Large intestine (tissue), 3 donors: ENCODE results near the gene POLR2F. TPM values are rescaled to one million over a fixed set of nuclear protein-coding genes. Genes with fewer than 3 reads are reported as not detected.

Experiments
- DNase-seq, 2 donors: peaks; one replicate each; pipeline versions ENCODE4 v3.0.0 to v3.0.0-alpha.2; 2013
- H3K27ac ChIP-seq: one replicate; pipeline ENCODE4 v1.5.1; 2013; ENCODE audit warnings: low read length
- H3K27me3 ChIP-seq: 2 replicates; pipeline ENCODE4 v1.6.1; 2013; ENCODE audit warnings: low read length; ENCODE audit not compliant: control insufficient read depth, insufficient read depth
- H3K36me3 ChIP-seq: 2 replicates; pipeline ENCODE4 v1.6.1; 2013; ENCODE audit warnings: low read length; ENCODE audit not compliant: control insufficient read depth, insufficient read depth
- H3K4me1 ChIP-seq: one replicate; pipeline ENCODE4 v1.6.1; 2013; ENCODE audit warnings: low read length; ENCODE audit not compliant: control insufficient read depth, insufficient read depth
- H3K4me3 ChIP-seq: one replicate; pipeline ENCODE4 v1.5.1; 2013; ENCODE audit warnings: low read length
- H3K9me3 ChIP-seq: one replicate; pipeline ENCODE4 v1.6.1; 2013; ENCODE audit warnings: mild to moderate bottlenecking, low read depth, low read length, moderate library complexity; ENCODE audit not compliant: control insufficient read depth
- WGBS: methylation state at CpG from one replicate; pipeline ENCODE4 v1.1.5; 2013; ENCODE audit warnings: low lambda C conversion rate; ENCODE audit not compliant: insufficient coverage; 5-methylcytosine and 5-hydroxymethylcytosine counted together
- polyA plus RNA-seq: library from polyadenylated mRNA; unstranded; fragments of 120-200 nt; gene quantifications from one replicate; pipeline ENCODE4 v1.2.1, GENCODE V29; 2013

The POLR2F gene
- polyA plus RNA-seq, 1 donor, result 62.8 TPM

- DNase-seq, result peak; percentile 70 to 77
- peaks cover 16% of the 10 kb centered on the region for H3K27me3 ChIP-seq
- no peak overlapping the region for H3K4me3 ChIP-seq
- peak overlapping the region; percentile 69 for H3K27ac ChIP-seq
- WGBS, result no CpG with 5 or more reads among the region's 6 CpGs
- H3K4me1 ChIP-seq, result peaks cover 27% of the 10 kb centered on the region
- H3K36me3 ChIP-seq, result no peaks in the 10 kb centered on the region
- peaks cover 6% of the 10 kb centered on the region for H3K9me3 ChIP-seq
Measured at GRCh38 chr22:37981282-37982011, 27.9 kb downstream of the POLR2F start.

GRCh38 chr22:37982151-37982785, 28.8 kb downstream of the POLR2F start:
- Histone ChIP-seq H3K36me3 (no peaks in the 10 kb centered on the region), H3K27me3 (peaks cover 16% of the 10 kb centered on the region), H3K4me3 (no peak overlapping the region), H3K27ac (peak overlapping the region; percentile 69), H3K9me3 (peaks cover 6% of the 10 kb centered on the region), H3K4me1 (peaks cover 27% of the 10 kb centered on the region)
- DNase-seq, result peak; percentile 46 to 72
- 80% methylated on average over 1 of the region's 8 CpGs for WGBS

GRCh38 chr22:37982938-37983859, 29.7 kb downstream of the POLR2F start:
- DNase-seq, result no peak
- no peaks in the 10 kb centered on the region for H3K36me3 ChIP-seq
- H3K27me3 ChIP-seq, result peaks cover 16% of the 10 kb centered on the region
- H3K27ac ChIP-seq, result peak overlapping the region; percentile 69
- peak overlapping the region; percentile 11 for H3K4me3 ChIP-seq
- peaks cover 27% of the 10 kb centered on the region for H3K4me1 ChIP-seq
- peaks cover 6% of the 10 kb centered on the region for H3K9me3 ChIP-seq
- WGBS, result no CpG with 5 or more reads among the region's 84 CpGs

GRCh38 chr22:37983860-37984791, 30.6 kb downstream of the POLR2F start, which contains the start of gene SOX10:
TSS of gene SOX10 (minus strand) at chr22:37984555. CDS start at chr22:37983784, 771 bp downstream.
- Histone ChIP-seq H3K9me3 (peaks cover 6% of the 10 kb centered on the region), H3K27ac (no peak within 1 kb of the TSS), H3K36me3 (no peaks in the 10 kb centered on the region), H3K4me3 (no peak within 1 kb of the TSS), H3K27me3 (peaks cover 16% of the 10 kb centered on the region), H3K4me1 (peaks cover 27% of the 10 kb centered on the region)
- WGBS, result no CpG with 5 or more reads among the region's 42 CpGs
- no peak for DNase-seq

GRCh38 chr22:37985050-37985585, 31.6 kb downstream of the POLR2F start:
- H3K27ac ChIP-seq, result no peak overlapping the region
- no peaks in the 10 kb centered on the region for H3K36me3 ChIP-seq
- H3K27me3 ChIP-seq, result peaks cover 16% of the 10 kb centered on the region
- DNase-seq, result no peak
- H3K4me3 ChIP-seq, result no peak overlapping the region
- no CpG with 5 or more reads among the region's 9 CpGs for WGBS
- peaks cover 27% of the 10 kb centered on the region for H3K4me1 ChIP-seq
- peaks cover 6% of the 10 kb centered on the region for H3K9me3 ChIP-seq

- H3K4me1 ChIP-seq, result peaks cover 23% of the 10 kb centered on the region
- DNase-seq, result no peak
- H3K36me3 ChIP-seq, result no peaks in the 10 kb centered on the region
- no peak overlapping the region for H3K4me3 ChIP-seq
- H3K27me3 ChIP-seq, result peaks cover 16% of the 10 kb centered on the region
- WGBS, result no CpG with 5 or more reads among the region's 27 CpGs
- peaks cover 6% of the 10 kb centered on the region for H3K9me3 ChIP-seq
- no peak overlapping the region for H3K27ac ChIP-seq
Measured at GRCh38 chr22:37985751-37986281, 32.3 kb downstream of the POLR2F start.

- Histone ChIP-seq H3K27ac (no peak overlapping the region), H3K9me3 (peaks cover 6% of the 10 kb centered on the region), H3K27me3 (peaks cover 16% of the 10 kb centered on the region), H3K4me3 (no peak overlapping the region), H3K4me1 (peaks cover 17% of the 10 kb centered on the region), H3K36me3 (no peaks in the 10 kb centered on the region)
- no CpG with 5 or more reads among the region's 7 CpGs for WGBS
- DNase-seq, result no peak
Measured at GRCh38 chr22:37986371-37986770, 32.9 kb downstream of the POLR2F start.

- no CpG with 5 or more reads among the region's 14 CpGs for WGBS
- DNase-seq, result no peak
- Histone ChIP-seq H3K27me3 (no peaks in the 10 kb centered on the region), H3K4me1 (no peaks in the 10 kb centered on the region), H3K9me3 (no peaks in the 10 kb centered on the region), H3K36me3 (no peaks in the 10 kb centered on the region), H3K4me3 (no peak overlapping the region), H3K27ac (no peak overlapping the region)
Measured at GRCh38 chr22:37989146-37990045, 35.9 kb downstream of the POLR2F start.
